Liver (tissue), 9 donors: Measurements from ENCODE around the gene CFAP73. TPM values are rescaled to one million over a fixed set of nuclear protein-coding genes. Genes with fewer than 3 reads are reported as not detected.

Experiments used
- DNase-seq: peaks from one replicate; pipeline ENCODE4 v3.0.0-alpha.2; 2017; ENCODE audit warnings: low spot score
- H3K27ac ChIP-seq, 2 donors: one replicate each; pipeline ENCODE4 v1.7.0; 2013; ENCODE audit warnings: inconsistent platforms in 2 of 2, low read length in 2 of 2, control low read depth in 1 of 2, low read depth in 1 of 2, mild to moderate bottlenecking in 1 of 2
- H3K27me3 ChIP-seq, 4 donors: one replicate each; pipeline versions ENCODE4 v1.6.1 to v1.7.0; 2013; ENCODE audit warnings: low read length in 3 of 4, inconsistent platforms in 1 of 4, mild to moderate bottlenecking in 1 of 4, moderate library complexity in 1 of 4; ENCODE audit not compliant: control insufficient read depth in 4 of 4, insufficient read depth in 4 of 4
- H3K36me3 ChIP-seq, 4 donors: one replicate each; pipeline versions ENCODE4 v1.6.1 to v1.7.0; 2013; ENCODE audit warnings: low read length in 3 of 4, mild to moderate bottlenecking in 3 of 4, low read depth in 1 of 4, moderate library complexity in 1 of 4; ENCODE audit not compliant: control insufficient read depth in 4 of 4, insufficient read depth in 3 of 4
- H3K4me1 ChIP-seq, 4 donors: one replicate each; pipeline versions ENCODE4 v1.6.1 to v1.7.0; 2013; ENCODE audit warnings: low read length in 3 of 4, mild to moderate bottlenecking in 3 of 4, moderate library complexity in 1 of 4; ENCODE audit not compliant: control insufficient read depth in 4 of 4, insufficient read depth in 4 of 4
- H3K4me3 ChIP-seq, 3 donors: one replicate each; pipeline versions ENCODE4 v1.6.1 to v1.7.0; 2013; ENCODE audit warnings: low read length in 3 of 3, control low read depth in 1 of 3, low read depth in 1 of 3, mild to moderate bottlenecking in 1 of 3
- H3K9ac ChIP-seq, 2 donors: one replicate each; pipeline ENCODE4 v1.7.0; 2013; ENCODE audit warnings: low read length in 2 of 2, mild to moderate bottlenecking in 2 of 2, moderate library complexity in 2 of 2, control low read depth in 1 of 2, low read depth in 1 of 2
- H3K9me3 ChIP-seq, 4 donors: one replicate each; pipeline versions ENCODE4 v1.6.1 to v1.7.0; 2013; ENCODE audit warnings: low read length in 3 of 4; ENCODE audit not compliant: control insufficient read depth in 4 of 4
- EGR1 ChIP-seq, 2 donors: IDR thresholded peaks; 2 replicates each; pipeline ENCODE4 v1.6.1; 2016 to 2018; ENCODE audit warnings: antibody characterized with exemption in 2 of 2, low read depth in 2 of 2
- FOXA1 ChIP-seq: IDR thresholded peaks from 2 replicates; pipeline ENCODE4 v1.6.1; 2016; ENCODE audit warnings: antibody characterized with exemption
- FOXA2 ChIP-seq: IDR thresholded peaks from 2 replicates; pipeline ENCODE4 v1.6.1; 2016; ENCODE audit warnings: antibody characterized with exemption
- GABPA ChIP-seq, 2 donors: IDR thresholded peaks in 1 of 2; conservative IDR thresholded peaks in 1 of 2; 2 replicates each; pipeline ENCODE4 v1.6.1; 2016; ENCODE audit warnings: antibody characterized with exemption in 2 of 2, mild to moderate bottlenecking in 1 of 2, moderate library complexity in 1 of 2
- HNF4G ChIP-seq: IDR thresholded peaks from 2 replicates; pipeline ENCODE4 v1.6.1; 2016; ENCODE audit warnings: antibody characterized with exemption
- JUND ChIP-seq, 2 donors: IDR thresholded peaks; 2 replicates each; pipeline ENCODE4 v1.6.1; 2016; ENCODE audit warnings: antibody characterized with exemption in 2 of 2
- NR2F2 ChIP-seq: IDR thresholded peaks from 2 replicates; pipeline ENCODE4 v1.6.1; 2016; ENCODE audit warnings: antibody characterized with exemption
- RAD21 ChIP-seq, 2 donors: IDR thresholded peaks; 2 replicates each; pipeline ENCODE4 v1.6.1; 2016; ENCODE audit warnings: antibody characterized with exemption in 2 of 2, mild to moderate bottlenecking in 2 of 2
- RXRA ChIP-seq, 2 donors: IDR thresholded peaks; 2 replicates each; pipeline ENCODE4 v1.6.1; 2017 to 2018; ENCODE audit warnings: antibody characterized with exemption in 2 of 2, mild to moderate bottlenecking in 1 of 2
- SP1 ChIP-seq: IDR thresholded peaks from 2 replicates; pipeline ENCODE4 v1.6.1; 2018; ENCODE audit warnings: antibody characterized with exemption, mild to moderate bottlenecking
- TAF1 ChIP-seq: conservative IDR thresholded peaks from 2 replicates; pipeline ENCODE4 v1.6.1; 2016; ENCODE audit warnings: antibody characterized with exemption, mild to moderate bottlenecking
- YY1 ChIP-seq: IDR thresholded peaks from 2 replicates; pipeline ENCODE4 v1.6.1; 2016; ENCODE audit warnings: antibody characterized with exemption, mild to moderate bottlenecking
- WGBS: extraction: QIAGEN DNeasy Blood & Tissue Kit; methylation state at CpG from one replicate; pipeline ENCODE4 v1.1.7; 2013; 5-methylcytosine and 5-hydroxymethylcytosine counted together
- polyA plus RNA-seq, 2 donors: library from polyadenylated mRNA; stranded (reverse) in 1 of 2; unstranded in 1 of 2; fragments of 200-250 nt in 1 of 2; fragments of >200 nt in 1 of 2; fragmentation: Nextera tagmentation in 1 of 2; extraction: Ambion mirVana in 1 of 2; gene quantifications; one replicate each; pipeline versions ENCODE4 v1.2.1 to v1.2.3, GENCODE V29; 2013 to 2015
- total RNA-seq, 2 donors: library from RNA; depleted of rRNA; stranded (reverse); fragments of >200 nt; gene quantifications; one replicate each; pipeline ENCODE4 v1.2.3, GENCODE V29; 2014
- TF ChIP-seq, protein P1 (sequence below): IDR thresholded peaks from 2 replicates; pipeline ENCODE4 v1.6.1; 2016; ENCODE audit warnings: antibody characterized with exemption
- TF ChIP-seq, protein P2 (sequence below): IDR thresholded peaks from 2 replicates; pipeline ENCODE4 v1.6.1; 2016; ENCODE audit warnings: antibody characterized with exemption, mild to moderate bottlenecking
- TF ChIP-seq, protein P3 (sequence below): IDR thresholded peaks from 2 replicates; pipeline ENCODE4 v1.6.1; 2016; ENCODE audit warnings: antibody characterized with exemption
- TF ChIP-seq, protein P4 (sequence below): fragments of 150-350 bp; IDR thresholded peaks from 2 replicates; pipeline ENCODE4 v1.5.1; 2017; ENCODE audit warnings: improper control_type of control experiment, low read depth, low read length; ENCODE audit not compliant: missing input control
- TF ChIP-seq, protein P5 (sequence below): IDR thresholded peaks from 2 replicates; pipeline ENCODE4 v1.6.1; 2016; ENCODE audit warnings: antibody characterized with exemption
- donor health status: healthy.
- donor health status: healthy.
- donor health status: healthy.
- donor health status: healthy.
- donor health status: healthy.

CFAP73 gene
- total and polyA plus RNA-seq, 4 donors: 0.18 to 0.19 TPM; not detected in 2

DNA sequence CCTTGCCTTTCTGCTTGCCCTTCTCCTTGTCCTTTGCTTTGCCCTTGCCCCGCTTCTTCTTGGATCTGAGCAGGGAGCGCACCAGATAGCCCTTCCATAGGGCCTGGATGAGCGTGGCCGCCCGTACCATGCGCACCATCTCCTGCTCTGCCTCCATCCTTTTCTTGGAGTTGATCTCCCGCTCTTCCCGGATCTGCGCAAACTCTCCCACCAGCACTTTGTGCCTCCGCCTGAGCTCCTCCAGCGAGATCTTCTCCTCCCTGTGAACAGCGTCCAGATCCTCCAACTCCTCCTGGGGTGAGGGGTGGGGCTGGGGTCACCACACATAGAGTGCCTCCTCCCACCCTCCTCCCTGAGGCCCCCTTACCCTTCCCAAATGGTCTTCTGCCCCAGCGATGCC is 46.1 kb downstream of the CFAP73 start:
- 96% methylated on average over 13 of the region's 13 CpGs for WGBS
- no peaks in the 10 kb centered on the region for H3K9me3 ChIP-seq
- TF ChIP-seq YY1 (no peak), RAD21 (IDR thresholded peaks at IDR 0.05) (no peak), JUND (IDR thresholded peaks at IDR 0.05) (no peak), NR2F2 (no peak), EGR1 (IDR thresholded peaks at IDR 0.05; ENCODE audit: low read depth in 2 of 2) (no peak)
- TF ChIP-seq, protein P1, sequence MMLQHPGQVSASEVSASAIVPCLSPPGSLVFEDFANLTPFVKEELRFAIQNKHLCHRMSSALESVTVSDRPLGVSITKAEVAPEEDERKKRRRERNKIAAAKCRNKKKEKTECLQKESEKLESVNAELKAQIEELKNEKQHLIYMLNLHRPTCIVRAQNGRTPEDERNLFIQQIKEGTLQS: no peak
- TF ChIP-seq, protein P2, sequence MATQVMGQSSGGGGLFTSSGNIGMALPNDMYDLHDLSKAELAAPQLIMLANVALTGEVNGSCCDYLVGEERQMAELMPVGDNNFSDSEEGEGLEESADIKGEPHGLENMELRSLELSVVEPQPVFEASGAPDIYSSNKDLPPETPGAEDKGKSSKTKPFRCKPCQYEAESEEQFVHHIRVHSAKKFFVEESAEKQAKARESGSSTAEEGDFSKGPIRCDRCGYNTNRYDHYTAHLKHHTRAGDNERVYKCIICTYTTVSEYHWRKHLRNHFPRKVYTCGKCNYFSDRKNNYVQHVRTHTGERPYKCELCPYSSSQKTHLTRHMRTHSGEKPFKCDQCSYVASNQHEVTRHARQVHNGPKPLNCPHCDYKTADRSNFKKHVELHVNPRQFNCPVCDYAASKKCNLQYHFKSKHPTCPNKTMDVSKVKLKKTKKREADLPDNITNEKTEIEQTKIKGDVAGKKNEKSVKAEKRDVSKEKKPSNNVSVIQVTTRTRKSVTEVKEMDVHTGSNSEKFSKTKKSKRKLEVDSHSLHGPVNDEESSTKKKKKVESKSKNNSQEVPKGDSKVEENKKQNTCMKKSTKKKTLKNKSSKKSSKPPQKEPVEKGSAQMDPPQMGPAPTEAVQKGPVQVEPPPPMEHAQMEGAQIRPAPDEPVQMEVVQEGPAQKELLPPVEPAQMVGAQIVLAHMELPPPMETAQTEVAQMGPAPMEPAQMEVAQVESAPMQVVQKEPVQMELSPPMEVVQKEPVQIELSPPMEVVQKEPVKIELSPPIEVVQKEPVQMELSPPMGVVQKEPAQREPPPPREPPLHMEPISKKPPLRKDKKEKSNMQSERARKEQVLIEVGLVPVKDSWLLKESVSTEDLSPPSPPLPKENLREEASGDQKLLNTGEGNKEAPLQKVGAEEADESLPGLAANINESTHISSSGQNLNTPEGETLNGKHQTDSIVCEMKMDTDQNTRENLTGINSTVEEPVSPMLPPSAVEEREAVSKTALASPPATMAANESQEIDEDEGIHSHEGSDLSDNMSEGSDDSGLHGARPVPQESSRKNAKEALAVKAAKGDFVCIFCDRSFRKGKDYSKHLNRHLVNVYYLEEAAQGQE: no peak
- TF ChIP-seq, protein P3, sequence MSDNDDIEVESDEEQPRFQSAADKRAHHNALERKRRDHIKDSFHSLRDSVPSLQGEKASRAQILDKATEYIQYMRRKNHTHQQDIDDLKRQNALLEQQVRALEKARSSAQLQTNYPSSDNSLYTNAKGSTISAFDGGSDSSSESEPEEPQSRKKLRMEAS: no peak
- H3K4me1 ChIP-seq: peaks cover 0 to 5% (median 2%) of the 10 kb centered on the region in 4 donors
- no peak overlapping the region for H3K9ac ChIP-seq
- no peak for DNase-seq
- H3K4me3 ChIP-seq: no peak overlapping the region
- H3K27me3 ChIP-seq: no peaks in the 10 kb centered on the region
- no peak overlapping the region for H3K27ac ChIP-seq
- H3K36me3 ChIP-seq: peaks cover 7 to 20% (median 9%) of the 10 kb centered on the region in 4 donors

DNA sequence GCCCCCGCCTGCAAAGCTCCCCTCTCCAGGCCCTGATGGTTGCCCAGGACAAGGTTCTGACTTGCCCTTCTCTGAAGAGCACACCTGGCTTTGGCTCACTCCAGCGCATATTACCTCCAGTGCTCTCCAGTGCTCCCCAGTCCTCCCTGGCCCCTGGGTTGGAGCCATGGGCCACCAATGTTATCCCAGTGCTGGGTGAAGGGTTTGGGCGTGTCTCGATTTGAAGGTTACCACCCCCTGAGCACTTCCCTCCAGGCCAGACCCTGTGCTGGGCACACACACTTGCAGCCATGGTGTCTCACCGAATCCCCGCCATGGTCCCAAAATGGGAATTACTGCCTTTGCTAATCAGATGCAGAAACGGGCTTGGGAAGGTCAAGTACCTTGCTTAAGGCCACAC is 47.1 kb downstream of the CFAP73 start:
- no peaks in the 10 kb centered on the region for H3K27me3 ChIP-seq
- WGBS: 67% methylated on average over 7 of the region's 7 CpGs
- no peak overlapping the region for H3K4me3 ChIP-seq
- H3K9ac ChIP-seq: no peak overlapping the region
- H3K36me3 ChIP-seq: peaks cover 4 to 10% (median 7%) of the 10 kb centered on the region in 4 donors
- no peaks in the 10 kb centered on the region for H3K9me3 ChIP-seq
- peaks cover 0 to 5% (median 2%) of the 10 kb centered on the region in 4 donors for H3K4me1 ChIP-seq
- no peak overlapping the region for H3K27ac ChIP-seq
- no peak for TF ChIP-seq RAD21 (IDR thresholded peaks at IDR 0.05)
- TF ChIP-seq, protein P3: no peak
- no peak for TF ChIP-seq RXRA (IDR thresholded peaks at IDR 0.05)
- TF ChIP-seq, protein P1: no peak
- no peak for TF ChIP-seq TAF1
- TF ChIP-seq YY1: no peak
- no peak for TF ChIP-seq EGR1 (IDR thresholded peaks at IDR 0.05; ENCODE audit: low read depth in 2 of 2)
- no peak for TF ChIP-seq FOXA1
- no peak for TF ChIP-seq FOXA2
- TF ChIP-seq, protein P4, sequence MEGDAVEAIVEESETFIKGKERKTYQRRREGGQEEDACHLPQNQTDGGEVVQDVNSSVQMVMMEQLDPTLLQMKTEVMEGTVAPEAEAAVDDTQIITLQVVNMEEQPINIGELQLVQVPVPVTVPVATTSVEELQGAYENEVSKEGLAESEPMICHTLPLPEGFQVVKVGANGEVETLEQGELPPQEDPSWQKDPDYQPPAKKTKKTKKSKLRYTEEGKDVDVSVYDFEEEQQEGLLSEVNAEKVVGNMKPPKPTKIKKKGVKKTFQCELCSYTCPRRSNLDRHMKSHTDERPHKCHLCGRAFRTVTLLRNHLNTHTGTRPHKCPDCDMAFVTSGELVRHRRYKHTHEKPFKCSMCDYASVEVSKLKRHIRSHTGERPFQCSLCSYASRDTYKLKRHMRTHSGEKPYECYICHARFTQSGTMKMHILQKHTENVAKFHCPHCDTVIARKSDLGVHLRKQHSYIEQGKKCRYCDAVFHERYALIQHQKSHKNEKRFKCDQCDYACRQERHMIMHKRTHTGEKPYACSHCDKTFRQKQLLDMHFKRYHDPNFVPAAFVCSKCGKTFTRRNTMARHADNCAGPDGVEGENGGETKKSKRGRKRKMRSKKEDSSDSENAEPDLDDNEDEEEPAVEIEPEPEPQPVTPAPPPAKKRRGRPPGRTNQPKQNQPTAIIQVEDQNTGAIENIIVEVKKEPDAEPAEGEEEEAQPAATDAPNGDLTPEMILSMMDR: no peak
- TF ChIP-seq, protein P2: no peak
- no peak for TF ChIP-seq GABPA (IDR thresholded peaks at IDR 0.05 in 1 of 2, conservative IDR thresholded peaks at IDR 0.05 in 1 of 2)
- TF ChIP-seq SP1: no peak
- no peak for TF ChIP-seq HNF4G
- TF ChIP-seq, protein P5, sequence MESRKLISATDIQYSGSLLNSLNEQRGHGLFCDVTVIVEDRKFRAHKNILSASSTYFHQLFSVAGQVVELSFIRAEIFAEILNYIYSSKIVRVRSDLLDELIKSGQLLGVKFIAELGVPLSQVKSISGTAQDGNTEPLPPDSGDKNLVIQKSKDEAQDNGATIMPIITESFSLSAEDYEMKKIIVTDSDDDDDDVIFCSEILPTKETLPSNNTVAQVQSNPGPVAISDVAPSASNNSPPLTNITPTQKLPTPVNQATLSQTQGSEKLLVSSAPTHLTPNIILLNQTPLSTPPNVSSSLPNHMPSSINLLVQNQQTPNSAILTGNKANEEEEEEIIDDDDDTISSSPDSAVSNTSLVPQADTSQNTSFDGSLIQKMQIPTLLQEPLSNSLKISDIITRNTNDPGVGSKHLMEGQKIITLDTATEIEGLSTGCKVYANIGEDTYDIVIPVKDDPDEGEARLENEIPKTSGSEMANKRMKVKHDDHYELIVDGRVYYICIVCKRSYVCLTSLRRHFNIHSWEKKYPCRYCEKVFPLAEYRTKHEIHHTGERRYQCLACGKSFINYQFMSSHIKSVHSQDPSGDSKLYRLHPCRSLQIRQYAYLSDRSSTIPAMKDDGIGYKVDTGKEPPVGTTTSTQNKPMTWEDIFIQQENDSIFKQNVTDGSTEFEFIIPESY: no peak
- no peak for TF ChIP-seq JUND (IDR thresholded peaks at IDR 0.05)
- no peak for DNase-seq
